Activated T-cell treated with anti-CD3 and anti-CD28 coated beads, Interleukin-2, amount 50 U/mL, for 24 hours (primary cell): Measurements from ENCODE around the gene PLEKHA5.
A peak's percentile ranks its signal among the peaks of the same experiment; 100 is the strongest.

Source experiments
- DNase-seq: peaks from one replicate; pipeline ENCODE4 v3.0.0-alpha.2; 2020
- H3K27ac Mint-ChIP-seq: 2 replicates; pipeline ENCODE4 v1.8.0; 2020; ENCODE audit warnings: mild to moderate bottlenecking, mixed read lengths
- H3K27me3 Mint-ChIP-seq: 2 replicates; pipeline ENCODE4 v1.8.0; 2020; ENCODE audit warnings: mixed read lengths
- H3K36me3 Mint-ChIP-seq: 2 replicates; pipeline ENCODE4 v1.8.0; 2020; ENCODE audit warnings: low read depth, mixed read lengths
- H3K4me1 Mint-ChIP-seq: 2 replicates; pipeline ENCODE4 v1.8.0; 2020; ENCODE audit warnings: low read depth, mixed read lengths
- H3K4me3 Mint-ChIP-seq: 2 replicates; pipeline ENCODE4 v1.8.0; 2020; ENCODE audit warnings: mild to moderate bottlenecking, moderate library complexity, mixed read lengths
- H3K9me3 Mint-ChIP-seq: 2 replicates; pipeline ENCODE4 v1.8.0; 2020; ENCODE audit warnings: mixed read lengths

PLEKHA5 gene

DNA sequence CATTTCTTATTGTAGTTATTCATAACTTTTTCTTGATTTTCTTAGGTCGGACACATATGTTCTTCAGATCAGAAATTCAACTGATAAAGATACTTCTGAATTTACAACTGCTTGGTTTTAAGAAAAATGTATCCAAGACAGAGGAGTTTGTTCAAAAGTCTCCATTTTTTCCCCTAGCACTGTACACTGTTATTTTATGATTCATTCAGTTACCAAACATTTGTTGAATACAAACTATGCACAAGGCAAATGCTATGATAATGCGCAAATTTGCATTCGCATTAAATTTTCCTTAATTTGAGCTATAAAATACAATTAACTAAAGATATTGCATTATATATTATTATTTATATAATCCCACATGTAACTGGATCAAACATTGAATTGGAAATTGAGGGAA, 10.1 kb upstream of the PLEKHA5 start:
- Mint-ChIP-seq H3K4me1 (no peaks in the 10 kb centered on the region), H3K36me3 (no peaks in the 10 kb centered on the region), H3K9me3 (no peaks in the 10 kb centered on the region), H3K27me3 (peaks cover 9% of the 10 kb centered on the region), H3K27ac (no peak overlapping the region), H3K4me3 (no peak overlapping the region)
- DNase-seq: no peak

GRCh38 chr12:19120795-19121194, 8.7 kb upstream of the PLEKHA5 start:
- Mint-ChIP-seq H3K4me1 (peaks cover 6% of the 10 kb centered on the region), H3K9me3 (no peaks in the 10 kb centered on the region), H3K36me3 (no peaks in the 10 kb centered on the region), H3K4me3 (no peak overlapping the region), H3K27me3 (peaks cover 9% of the 10 kb centered on the region), H3K27ac (no peak overlapping the region)
- DNase-seq: no peak

GRCh38 chr12:19121449-19122018, 8.0 kb upstream of the PLEKHA5 start:
- Mint-ChIP-seq H3K27ac (no peak overlapping the region), H3K4me3 (no peak overlapping the region), H3K36me3 (no peaks in the 10 kb centered on the region), H3K9me3 (no peaks in the 10 kb centered on the region), H3K27me3 (peaks cover 9% of the 10 kb centered on the region), H3K4me1 (peaks cover 6% of the 10 kb centered on the region)
- DNase-seq: no peak

- Mint-ChIP-seq H3K27ac (peak overlapping the region; percentile 45), H3K4me3 (no peak overlapping the region), H3K4me1 (peaks cover 9% of the 10 kb centered on the region), H3K36me3 (no peaks in the 10 kb centered on the region), H3K9me3 (peaks cover 11% of the 10 kb centered on the region), H3K27me3 (peaks cover 15% of the 10 kb centered on the region)
- DNase-seq: no peak
Observed at GRCh38 chr12:19125325-19125724, 4.2 kb upstream of the PLEKHA5 start.

DNA sequence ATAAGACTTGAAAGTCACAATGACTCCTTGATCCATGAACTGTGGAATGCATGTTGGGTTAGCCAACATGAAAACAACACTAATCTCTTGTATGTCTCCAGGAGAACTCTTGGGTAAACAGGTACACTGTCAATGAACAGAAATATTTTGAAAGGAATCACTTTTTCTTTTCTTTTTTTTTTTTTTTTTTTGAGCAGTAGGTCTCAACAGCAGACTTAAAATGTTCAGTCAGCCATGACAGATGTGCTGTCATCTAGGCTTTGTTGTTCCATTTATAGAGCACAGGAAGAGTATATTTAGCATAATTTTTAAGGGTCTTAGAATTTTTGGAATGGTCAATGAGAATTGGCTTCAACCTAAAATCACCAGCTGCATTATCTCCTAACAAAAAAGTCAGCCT, 2.3 kb upstream of the PLEKHA5 start:
- no peak overlapping the region for H3K27ac Mint-ChIP-seq
- H3K9me3 Mint-ChIP-seq: peaks cover 11% of the 10 kb centered on the region
- H3K27me3 Mint-ChIP-seq: peaks cover 34% of the 10 kb centered on the region
- peaks cover 22% of the 10 kb centered on the region for H3K4me1 Mint-ChIP-seq
- no peak for DNase-seq
- H3K36me3 Mint-ChIP-seq: peaks cover 4% of the 10 kb centered on the region
- H3K4me3 Mint-ChIP-seq: no peak overlapping the region

DNA sequence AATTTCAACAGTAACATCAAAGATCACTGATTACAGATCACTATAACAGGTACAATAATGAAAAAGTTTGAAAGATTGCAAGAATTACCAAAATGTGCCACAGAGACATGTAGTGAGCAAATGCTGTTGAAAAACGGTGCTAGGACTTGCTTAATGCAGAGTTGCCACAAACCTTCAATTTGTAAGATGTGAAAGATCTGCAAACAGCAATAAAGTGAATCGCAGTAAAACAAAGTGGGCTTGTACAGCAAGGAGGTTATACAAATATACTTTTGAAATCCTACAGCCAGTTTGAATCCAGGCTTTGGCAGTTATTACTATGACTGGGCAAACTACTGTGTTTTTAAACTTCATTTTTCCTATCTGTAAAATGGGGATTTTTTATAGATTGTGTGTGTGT, 1.0 kb upstream of the PLEKHA5 start:
- H3K4me3 Mint-ChIP-seq: peak overlapping the region; percentile 65
- peaks cover 22% of the 10 kb centered on the region for H3K4me1 Mint-ChIP-seq
- no peak overlapping the region for H3K27ac Mint-ChIP-seq

DNA sequence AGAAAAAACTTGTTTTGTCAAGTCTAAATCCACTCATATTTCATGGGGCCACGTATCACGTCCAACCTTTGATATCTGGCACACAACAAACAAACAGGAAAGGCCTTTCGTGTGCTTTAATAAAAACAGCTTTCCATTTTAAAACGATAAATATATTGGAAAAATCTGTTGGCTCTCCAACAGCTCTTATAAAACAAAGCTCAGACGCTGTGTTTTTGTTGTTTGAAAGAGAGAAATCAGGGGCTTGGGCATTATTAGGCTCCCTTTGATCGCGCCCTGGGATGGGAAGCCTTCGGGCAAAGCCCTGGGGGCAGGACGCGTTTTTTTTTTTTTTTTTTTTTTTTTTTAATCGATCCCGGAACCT, 429 bp upstream of the PLEKHA5 start:
- Mint-ChIP-seq H3K4me1 (peaks cover 22% of the 10 kb centered on the region), H3K9me3 (peaks cover 11% of the 10 kb centered on the region), H3K4me3 (peak overlapping the region; percentile 65), H3K36me3 (peaks cover 4% of the 10 kb centered on the region), H3K27ac (no peak overlapping the region), H3K27me3 (peaks cover 47% of the 10 kb centered on the region)
- no peak for DNase-seq

More for the DNA sequence above, 1.0 kb upstream of the PLEKHA5 start:
- no peak for DNase-seq
- peaks cover 4% of the 10 kb centered on the region for H3K36me3 Mint-ChIP-seq
- peaks cover 42% of the 10 kb centered on the region for H3K27me3 Mint-ChIP-seq
- H3K9me3 Mint-ChIP-seq: peaks cover 11% of the 10 kb centered on the region

DNA sequence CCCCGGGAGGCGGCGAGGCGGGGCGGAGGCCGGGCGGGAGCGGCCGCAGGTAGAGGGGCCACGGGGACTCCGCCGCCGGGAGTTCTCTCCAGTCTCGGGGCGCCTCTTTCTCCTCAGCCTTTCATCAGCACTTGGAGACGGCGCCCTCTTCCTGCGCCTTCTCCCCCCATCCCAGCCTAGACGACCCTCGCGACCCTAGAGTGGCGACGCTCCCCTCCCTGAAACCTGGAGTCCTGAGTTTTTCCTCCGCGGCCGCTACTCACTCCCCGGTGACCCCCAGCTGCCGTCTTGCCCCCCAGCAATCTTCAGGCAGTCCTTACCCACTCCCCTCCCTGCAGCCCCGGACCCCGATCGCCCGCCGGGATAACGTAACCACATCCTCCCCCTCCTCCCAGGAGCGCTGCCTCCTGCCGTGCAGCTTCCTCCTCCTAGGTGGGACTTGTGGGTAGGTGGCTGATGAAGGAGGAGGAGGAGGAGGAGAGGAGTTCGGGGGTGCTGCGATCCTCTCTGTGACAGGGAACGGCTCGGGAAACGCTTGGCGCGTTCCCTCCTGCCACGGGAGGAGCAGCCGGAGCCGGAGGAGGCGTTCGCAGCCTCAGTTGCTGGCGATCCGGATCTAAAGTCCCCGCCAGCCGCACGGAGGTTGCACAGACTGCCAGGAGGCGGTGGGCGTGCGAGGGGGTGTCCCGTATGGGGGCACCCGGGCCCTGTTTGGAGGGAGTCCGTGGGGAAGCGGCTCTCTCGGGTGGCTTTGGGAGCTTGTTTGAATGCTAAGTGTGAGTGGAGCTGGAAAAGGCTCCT, 891 bp downstream of the PLEKHA5 start:
- H3K4me3 Mint-ChIP-seq: peak overlapping the region; percentile 85
- peaks cover 4% of the 10 kb centered on the region for H3K36me3 Mint-ChIP-seq
- peak overlapping the region; percentile 29 for H3K27ac Mint-ChIP-seq
- H3K4me1 Mint-ChIP-seq: peaks cover 16% of the 10 kb centered on the region
- H3K9me3 Mint-ChIP-seq: peaks cover 11% of the 10 kb centered on the region
- peaks cover 50% of the 10 kb centered on the region for H3K27me3 Mint-ChIP-seq
- DNase-seq: peak; percentile 55

GRCh38 chr12:19131025-19131444, 1.5 kb downstream of the PLEKHA5 start:
- no peak for DNase-seq
- Mint-ChIP-seq H3K27ac (no peak overlapping the region), H3K4me1 (peaks cover 15% of the 10 kb centered on the region), H3K36me3 (peaks cover 4% of the 10 kb centered on the region), H3K4me3 (peak overlapping the region; percentile 85), H3K27me3 (peaks cover 50% of the 10 kb centered on the region), H3K9me3 (peaks cover 11% of the 10 kb centered on the region)

GRCh38 chr12:19138551-19138950, 9.0 kb downstream of the PLEKHA5 start:
- Mint-ChIP-seq H3K36me3 (no peaks in the 10 kb centered on the region), H3K27me3 (peaks cover 8% of the 10 kb centered on the region), H3K4me1 (no peaks in the 10 kb centered on the region), H3K4me3 (no peak overlapping the region), H3K9me3 (no peaks in the 10 kb centered on the region), H3K27ac (no peak overlapping the region)
- DNase-seq: no peak

- no peak overlapping the region for H3K27ac Mint-ChIP-seq
- H3K36me3 Mint-ChIP-seq: no peaks in the 10 kb centered on the region
- H3K27me3 Mint-ChIP-seq: peaks cover 4% of the 10 kb centered on the region
- H3K4me3 Mint-ChIP-seq: no peak overlapping the region
- no peaks in the 10 kb centered on the region for H3K4me1 Mint-ChIP-seq
- H3K9me3 Mint-ChIP-seq: no peaks in the 10 kb centered on the region
- no peak for DNase-seq
Observed at GRCh38 chr12:19138956-19139355, 9.4 kb downstream of the PLEKHA5 start.

- no peak overlapping the region for H3K4me3 Mint-ChIP-seq
- no peaks in the 10 kb centered on the region for H3K4me1 Mint-ChIP-seq
- no peaks in the 10 kb centered on the region for H3K36me3 Mint-ChIP-seq
- no peak for DNase-seq
- no peaks in the 10 kb centered on the region for H3K9me3 Mint-ChIP-seq
- no peak overlapping the region for H3K27ac Mint-ChIP-seq
- H3K27me3 Mint-ChIP-seq: peaks cover 1% of the 10 kb centered on the region
Observed at GRCh38 chr12:19139615-19140194, 10.2 kb downstream of the PLEKHA5 start.

GRCh38 chr12:19140381-19141236, 11.1 kb downstream of the PLEKHA5 start:
- Mint-ChIP-seq H3K27me3 (no peaks in the 10 kb centered on the region), H3K9me3 (no peaks in the 10 kb centered on the region), H3K27ac (no peak overlapping the region), H3K4me3 (no peak overlapping the region), H3K4me1 (no peaks in the 10 kb centered on the region), H3K36me3 (no peaks in the 10 kb centered on the region)
- DNase-seq: no peak

DNA sequence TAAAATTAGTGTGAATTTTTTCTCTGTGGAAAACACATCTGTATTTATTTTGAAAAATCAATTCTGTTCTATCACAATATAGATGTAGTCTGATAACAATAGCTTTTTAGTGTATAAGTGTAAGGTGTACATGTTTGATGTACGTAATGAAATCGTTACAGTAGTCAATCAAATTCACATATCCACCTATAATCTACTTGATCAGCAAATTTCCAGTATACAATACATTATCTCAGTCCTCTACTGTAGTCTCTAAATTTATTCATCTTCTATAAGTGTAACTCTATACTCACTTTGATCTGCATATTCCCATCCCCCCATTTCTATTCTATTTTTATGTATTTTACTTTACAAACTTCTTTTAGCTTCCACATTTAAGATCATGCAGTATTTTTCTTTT, 13.0 kb downstream of the PLEKHA5 start:
- Mint-ChIP-seq H3K9me3 (no peaks in the 10 kb centered on the region), H3K27me3 (no peaks in the 10 kb centered on the region), H3K36me3 (no peaks in the 10 kb centered on the region), H3K4me1 (no peaks in the 10 kb centered on the region), H3K27ac (no peak overlapping the region), H3K4me3 (no peak overlapping the region)
- no peak for DNase-seq
